Measurements from ENCODE around the gene BAHD1.

GRCh38 chr15:40409366-40409765 lies 31.4 kb upstream of the BAHD1 start:
- TF ChIP-seq CTCF (IDR thresholded peaks at IDR 0.05; ENCODE audit: extremely low read depth in 1 of 2, insufficient read depth in 1 of 2, low read depth in 1 of 2, low read length in 2 of 2) (no peak), JUN (IDR thresholded peaks at IDR 0.05; ENCODE audit: borderline replicate concordance, insufficient read depth, insufficient read length, low read depth) (no peak), POLR2AphosphoS5 (IDR thresholded peaks at IDR 0.05; ENCODE audit: insufficient read depth, low read depth, low read length) (no peak), POLR2A (IDR thresholded peaks at IDR 0.05; ENCODE audit: low read depth, low read length) (no peak), EZH2 (IDR thresholded peaks at IDR 0.05; ENCODE audit: borderline replicate concordance, low read depth, low read length, severe bottlenecking) (no peak), GATA2 (IDR thresholded peaks at IDR 0.05; ENCODE audit: insufficient read depth, insufficient read length, low read depth, low read length) (no peak), MAX (IDR thresholded peaks at IDR 0.05; ENCODE audit: insufficient read depth, insufficient read length) (no peak), MYC (IDR thresholded peaks at IDR 0.05; ENCODE audit: low read depth, low read length) (no peak), FOS (IDR thresholded peaks at IDR 0.05; ENCODE audit: borderline replicate concordance, insufficient read depth, low read length) (no peak)
